Colon (tissue), 2 donors: ENCODE data around the gene CCL14.
"Not testable (repeated sequence)": the region's sequence is repeated elsewhere in the genome, so short reads cannot be mapped to it uniquely, and the experiment has no call there.

Source experiments
- FAIRE-seq: peaks from 2 replicates; lab custom pipeline; 2012; peaks lifted over from hg19 to GRCh38; lab: Jason Lieb, UNC
- donor health status: control.
- donor health status: control.

Gene CCL14

DNA sequence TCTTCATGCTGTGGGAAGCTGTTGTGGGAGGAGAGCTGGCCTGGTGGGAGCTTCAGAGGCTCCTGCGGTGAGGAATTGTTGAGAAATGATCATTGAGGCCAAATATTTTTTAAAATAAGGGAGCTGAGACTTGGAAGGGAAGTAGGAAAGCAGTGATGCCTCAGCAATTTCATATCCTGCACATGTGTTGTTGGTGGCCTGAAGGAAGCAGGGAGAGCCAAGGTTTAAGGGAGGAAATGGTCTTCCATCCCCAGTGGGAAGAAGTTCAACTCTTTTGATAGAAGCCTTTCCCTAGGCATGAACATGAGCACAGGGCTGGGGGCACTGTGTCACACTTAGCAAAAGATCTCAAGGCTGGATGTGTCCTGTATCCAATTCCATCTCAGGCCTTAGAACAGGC is at the start of gene CCL14:
Gene CCL14, minus strand, starts transcription at position 87 of the 400 bp plus-strand sequence. Its CDS starts 80 bp downstream, at position 7.
- no peak for FAIRE-seq

DNA sequence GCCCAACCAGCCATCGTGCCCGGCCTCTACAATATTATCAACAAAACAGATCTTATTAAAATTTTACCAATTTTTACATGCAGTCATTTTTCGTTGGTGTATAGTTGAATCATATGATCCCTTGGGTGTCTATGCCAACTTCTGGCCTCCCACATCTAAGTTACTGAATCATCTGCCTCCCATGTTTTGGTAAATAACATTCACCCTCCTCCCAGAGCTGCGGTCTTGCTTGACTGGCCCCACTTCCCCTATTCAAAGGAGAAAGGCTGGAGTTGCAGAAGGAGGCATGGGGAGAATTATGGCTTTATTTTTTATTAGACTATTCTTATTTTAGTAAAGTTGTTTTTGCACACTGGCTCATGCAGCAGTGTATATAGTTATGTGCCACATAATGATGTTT is 49.7 kb upstream of the CCL14 start:
- no peak for FAIRE-seq

DNA sequence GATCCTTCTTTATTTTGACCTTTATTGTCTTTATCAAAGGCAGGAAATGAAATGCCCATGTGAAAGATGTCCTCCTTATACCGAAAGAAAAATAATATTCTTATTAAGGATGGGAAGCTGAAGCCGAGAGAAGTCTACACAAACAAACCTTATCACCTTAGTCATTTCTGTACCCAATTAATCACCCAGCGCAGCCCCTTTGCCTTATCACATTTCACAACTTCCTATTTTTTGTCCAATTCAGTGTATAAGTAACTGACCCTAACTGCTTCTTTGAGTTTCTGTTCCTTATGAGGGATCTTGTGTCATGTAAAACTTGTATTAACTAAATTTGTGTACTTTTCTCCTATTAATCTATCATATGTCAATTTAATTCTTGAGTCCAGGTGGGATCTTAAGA is 47.6 kb upstream of the CCL14 start:
- FAIRE-seq = no peak

DNA sequence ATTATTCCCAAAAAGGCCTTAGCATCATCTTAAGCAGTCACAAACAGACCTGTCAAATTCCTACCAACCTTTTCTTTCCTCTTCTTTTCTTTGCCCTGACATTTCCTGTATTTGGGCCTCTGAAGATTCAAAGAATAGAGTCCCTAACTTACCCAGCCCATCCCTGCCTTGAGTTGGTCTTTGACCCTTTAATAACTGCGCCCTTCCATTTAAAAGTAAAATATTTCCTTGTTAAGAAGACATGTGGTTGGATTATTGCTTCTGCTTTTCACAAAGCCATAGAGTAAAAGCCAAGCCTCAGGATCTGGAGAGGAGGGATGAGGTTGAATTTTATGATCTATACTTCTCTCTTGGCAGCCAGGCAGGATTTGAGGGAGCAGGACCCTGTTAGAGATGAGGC is 44.4 kb upstream of the CCL14 start:
- no peak for FAIRE-seq

DNA sequence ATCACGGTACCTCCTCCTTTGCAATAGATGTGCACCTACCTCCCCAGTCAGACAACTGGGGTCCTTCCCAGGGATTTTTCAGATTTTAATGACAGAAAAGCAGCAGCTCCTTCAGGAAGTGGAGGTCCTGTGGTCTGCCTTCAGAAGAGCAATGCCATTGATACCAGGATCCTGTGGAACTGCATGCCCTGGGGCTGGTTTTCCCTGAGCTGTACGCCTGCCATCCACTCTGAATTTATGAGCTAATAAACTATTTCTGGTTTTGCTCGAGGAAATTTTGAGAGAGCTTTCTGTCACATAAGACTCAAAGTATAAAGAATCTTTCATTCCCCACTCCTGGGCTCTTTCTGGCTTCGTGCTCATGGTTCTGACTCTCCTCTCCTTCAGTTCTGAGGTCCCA is 41.2 kb upstream of the CCL14 start:
- FAIRE-seq = no peak

DNA sequence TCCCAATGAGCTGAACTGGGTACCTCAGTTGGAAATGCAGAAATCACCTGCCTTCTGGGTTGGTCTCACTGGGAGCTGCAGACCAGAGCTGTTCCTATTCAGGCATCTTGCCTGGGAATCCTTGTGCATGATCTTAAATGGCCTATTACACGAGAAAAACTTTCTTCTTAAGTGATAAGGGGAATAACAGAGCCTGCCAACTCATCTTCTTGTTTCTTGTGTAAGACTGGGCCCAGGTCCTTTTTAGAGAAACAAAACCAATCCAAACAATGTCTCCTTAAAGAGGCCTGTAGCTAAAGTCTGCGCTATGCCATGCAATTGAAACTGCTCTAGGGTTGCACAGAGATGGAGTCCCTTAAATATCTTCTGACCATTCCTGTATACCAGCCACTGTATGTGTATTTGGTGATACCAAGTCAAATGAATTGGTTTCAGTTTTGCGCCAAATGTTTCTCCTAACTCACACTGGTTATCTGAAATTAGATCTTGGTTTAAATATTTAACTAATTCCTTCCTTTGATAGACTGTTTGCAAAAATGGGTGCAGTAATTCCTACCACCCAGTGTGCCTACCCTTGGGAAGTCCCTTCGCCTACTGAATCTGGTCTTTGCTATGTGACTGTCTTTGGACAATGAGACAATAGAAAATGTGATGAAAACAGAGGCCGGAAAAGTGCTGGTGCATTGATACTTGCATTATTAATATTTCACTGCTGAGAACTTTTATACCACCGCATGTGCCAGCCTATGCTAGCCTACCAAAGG is 37.8 kb upstream of the CCL14 start:
- no peak for FAIRE-seq

DNA sequence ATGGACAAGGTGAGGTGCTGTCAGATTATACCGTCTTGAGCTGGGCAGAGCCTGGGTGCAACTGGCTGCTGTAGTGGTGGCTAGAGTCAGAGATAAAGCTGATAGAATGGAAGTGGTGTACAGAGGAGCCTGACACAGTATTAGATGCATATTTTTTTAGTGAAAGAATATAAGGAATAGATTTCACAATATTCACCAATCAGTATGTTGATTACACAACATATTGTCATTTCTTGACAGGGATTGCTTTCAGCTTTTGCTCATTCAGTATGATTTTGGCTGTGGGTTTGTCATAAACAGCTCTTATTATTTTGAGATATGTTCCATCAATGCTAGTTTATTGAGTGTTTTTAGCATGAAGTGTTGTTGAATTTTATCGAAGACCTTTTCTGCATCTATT is 32.9 kb upstream of the CCL14 start:
- FAIRE-seq = no peak

DNA sequence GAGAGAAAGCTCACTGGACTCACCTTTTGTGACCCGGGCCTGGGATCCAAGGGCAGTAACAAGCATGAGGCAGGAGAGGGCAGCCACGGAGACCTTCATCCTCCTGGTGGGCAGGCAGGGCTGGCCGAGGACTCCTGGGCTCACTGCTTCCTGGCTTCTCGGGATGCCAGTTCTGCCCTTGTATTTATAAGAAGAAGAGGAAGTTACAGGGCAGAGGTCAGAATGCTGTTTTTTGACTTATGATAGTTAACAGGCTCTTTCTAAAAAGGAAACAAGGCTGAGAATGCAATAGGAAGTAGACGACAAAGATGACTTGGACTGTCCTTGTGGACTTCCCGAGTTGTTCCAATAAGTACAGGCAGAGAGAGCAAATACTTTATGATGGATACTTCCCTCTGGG is 31.3 kb upstream of the CCL14 start, which contains the start of gene CCL23:
Gene CCL23, minus strand, starts transcription at position 174 of the 400 bp plus-strand sequence. Its CDS starts 75 bp downstream, at position 99.
- no peak for FAIRE-seq

DNA sequence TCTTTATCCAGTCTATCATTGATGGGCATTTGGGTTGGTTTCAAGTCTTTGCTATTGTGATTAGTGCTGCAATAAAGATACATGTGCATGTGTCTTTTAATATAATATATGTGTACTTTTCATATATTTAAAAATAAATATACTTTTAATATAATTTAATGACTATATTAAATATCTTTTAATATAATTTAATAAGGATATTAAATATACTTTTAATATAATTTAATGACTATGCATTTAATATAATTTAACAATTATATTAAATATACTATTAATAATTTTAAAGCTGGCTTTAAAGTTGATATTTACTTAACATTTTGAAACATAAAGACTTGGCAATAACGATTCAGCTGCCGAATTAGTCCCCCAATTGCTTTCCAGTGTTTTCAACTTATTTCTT is 30.0 kb upstream of the CCL14 start:
- FAIRE-seq = no peak

DNA sequence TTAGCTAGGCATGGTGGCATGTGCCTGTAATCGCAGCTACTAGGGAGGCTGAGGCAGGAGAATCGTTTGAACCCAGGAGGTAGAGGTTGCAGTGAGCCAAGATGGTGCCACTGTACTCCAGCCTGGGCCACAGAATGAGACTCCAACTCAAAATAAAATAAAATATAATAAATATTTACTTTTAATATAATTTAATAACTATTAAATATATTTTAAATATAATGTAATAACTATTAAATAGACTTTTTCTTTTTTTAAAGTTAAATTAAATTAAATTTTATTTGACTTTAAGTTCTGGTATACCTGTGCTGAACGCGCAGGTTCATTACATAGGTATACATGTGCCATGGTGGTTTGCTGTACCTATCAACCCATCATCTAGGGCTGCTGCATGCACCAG is 29.4 kb upstream of the CCL14 start:
- not testable (repeated sequence) for FAIRE-seq

DNA sequence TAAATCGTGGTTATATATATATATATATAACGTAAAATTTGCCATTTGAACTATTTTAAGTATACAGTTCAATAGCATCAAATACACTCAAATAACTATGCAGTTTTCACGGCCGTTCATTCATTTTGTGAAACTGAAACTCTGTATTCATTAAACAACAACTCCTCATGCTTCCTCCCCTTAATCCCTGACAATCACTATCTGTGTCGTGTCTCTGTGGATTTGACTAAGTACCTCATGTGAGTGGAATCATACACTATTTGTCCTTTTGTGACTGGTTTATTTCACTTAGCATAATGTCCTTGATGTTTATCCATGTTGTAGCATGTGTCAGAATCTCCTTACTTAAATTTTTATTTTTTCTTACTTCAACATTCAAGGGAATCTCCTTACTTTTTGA is 28.4 kb upstream of the CCL14 start:
- FAIRE-seq = no peak

DNA sequence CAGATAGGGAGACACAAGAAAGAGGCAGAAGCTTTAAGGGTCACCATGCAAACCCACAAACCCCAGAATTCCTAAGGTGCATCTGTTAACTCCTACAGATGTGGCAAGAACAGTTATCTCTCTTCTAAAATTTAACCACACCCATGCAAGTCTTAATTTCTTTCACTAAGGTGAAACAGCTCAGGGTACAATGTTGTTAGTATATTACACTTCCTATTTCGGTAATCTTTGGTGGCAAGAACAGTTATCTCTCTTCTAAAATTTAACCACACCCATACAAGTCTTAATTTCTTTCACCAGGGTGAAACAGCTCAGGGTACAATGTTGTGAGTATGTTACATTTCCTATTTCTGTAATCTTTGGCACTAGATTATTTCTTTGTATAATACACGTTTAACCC is 24.7 kb upstream of the CCL14 start:
- no peak for FAIRE-seq

DNA sequence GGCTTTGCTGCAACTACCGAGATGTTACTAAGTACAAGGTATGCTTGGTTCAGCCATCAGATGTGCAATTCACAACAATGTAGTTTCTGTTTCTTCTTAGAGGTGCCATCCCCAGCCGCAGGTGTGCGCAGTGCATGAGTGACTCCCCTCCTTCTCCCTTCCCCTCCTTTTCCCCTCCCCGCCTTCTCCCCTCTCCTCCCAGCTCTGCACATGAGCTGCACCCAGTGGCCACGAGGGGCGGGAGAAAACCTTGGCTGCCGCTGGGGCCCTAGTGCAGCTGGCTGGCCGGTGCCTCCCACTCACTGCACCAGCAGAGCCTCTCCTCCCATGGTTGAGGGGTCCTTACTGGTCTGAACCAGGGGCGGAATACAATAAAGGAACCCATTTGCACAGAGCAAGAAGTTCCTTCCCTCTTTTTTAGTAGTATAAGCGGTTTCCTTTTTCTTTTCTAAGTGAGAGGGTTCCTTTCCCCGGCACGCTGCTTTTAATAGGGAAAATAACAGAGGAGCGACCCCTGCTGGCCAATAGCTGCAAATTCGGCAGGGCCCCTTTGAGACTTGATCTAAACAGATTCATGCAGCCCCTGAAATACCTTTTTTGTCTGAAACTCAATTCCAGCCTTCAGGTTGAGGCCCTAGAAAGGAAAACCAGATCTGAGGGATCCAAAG is 22.6 kb upstream of the CCL14 start:
- FAIRE-seq = no peak

DNA sequence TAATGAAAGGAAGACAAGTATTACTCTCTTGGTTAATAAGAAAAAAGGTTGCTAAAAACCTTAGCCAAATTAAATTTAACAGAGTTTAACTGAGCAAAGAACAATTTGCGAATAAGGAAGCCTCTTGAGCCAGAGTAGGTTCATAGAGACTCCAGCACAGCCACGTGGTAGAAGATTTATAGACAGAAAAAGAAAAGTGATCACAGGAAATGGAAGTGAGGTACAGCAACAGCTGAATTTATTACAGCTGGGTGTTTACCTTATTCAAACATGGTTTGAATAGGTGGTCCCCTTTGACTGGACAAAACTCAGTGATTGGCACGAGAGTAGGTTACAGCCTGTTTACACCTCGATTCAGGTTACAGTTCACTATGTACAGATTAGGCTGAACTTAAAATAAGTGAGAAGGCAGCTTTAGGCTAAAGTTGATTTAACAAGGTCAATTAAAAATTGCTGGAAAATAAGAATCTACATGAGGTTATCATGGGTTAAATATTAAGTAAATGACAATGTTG is 18.1 kb upstream of the CCL14 start:
- FAIRE-seq = no peak

DNA sequence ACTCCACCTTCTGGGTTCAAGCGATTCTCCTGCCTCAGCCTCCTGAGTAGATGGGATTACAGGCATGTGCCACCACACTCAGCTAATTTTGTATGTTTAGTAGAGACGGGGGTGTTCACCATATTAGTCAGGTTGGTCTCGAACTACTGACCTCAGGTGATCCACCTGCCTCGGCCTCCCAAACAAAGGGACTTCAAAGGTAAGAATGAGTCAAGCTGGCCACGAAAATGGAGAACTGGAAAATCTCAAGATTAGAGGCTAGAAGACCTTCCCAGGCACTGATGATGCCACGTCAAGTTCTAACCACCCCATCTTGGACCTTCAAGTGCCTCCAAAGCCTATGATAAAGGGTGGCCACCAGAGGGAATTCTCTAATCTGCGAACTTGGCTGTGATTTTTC is 16.1 kb upstream of the CCL14 start:
- FAIRE-seq = no peak

DNA sequence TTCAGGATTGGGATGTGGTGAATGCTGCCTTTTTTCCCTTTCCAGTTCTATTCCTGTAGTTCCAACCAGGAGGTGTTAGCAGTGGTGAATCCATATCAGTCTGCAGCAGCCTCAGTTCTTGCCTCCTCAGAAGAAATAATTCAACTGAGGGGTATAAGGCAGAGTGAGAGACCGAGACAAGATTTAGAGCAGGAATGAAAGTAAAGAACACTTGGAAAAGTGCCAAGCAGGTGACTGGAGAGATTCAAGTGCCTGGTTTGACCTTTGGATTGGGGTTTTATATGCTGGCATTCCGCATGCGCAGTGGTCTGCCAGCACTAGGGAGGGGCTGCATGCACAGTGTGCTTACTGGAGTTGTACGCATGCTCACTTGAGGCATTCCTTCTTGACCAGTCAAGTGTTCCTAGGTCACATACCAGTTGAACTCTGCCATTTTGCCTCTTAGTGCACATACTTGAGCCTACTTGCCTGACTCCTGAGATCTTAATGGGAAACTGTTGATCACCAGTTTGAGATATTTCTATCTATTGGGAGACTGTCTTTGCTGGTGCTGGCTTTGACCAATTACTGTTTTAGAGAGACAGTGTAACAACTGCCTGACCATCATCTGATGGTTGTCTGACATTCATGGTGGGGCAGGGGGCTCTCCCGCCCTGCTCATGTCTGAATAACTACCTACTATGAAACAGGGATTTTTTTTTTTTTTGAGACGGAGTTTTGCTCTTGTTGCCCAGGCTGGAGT is 15.5 kb upstream of the CCL14 start:
- no peak for FAIRE-seq

DNA sequence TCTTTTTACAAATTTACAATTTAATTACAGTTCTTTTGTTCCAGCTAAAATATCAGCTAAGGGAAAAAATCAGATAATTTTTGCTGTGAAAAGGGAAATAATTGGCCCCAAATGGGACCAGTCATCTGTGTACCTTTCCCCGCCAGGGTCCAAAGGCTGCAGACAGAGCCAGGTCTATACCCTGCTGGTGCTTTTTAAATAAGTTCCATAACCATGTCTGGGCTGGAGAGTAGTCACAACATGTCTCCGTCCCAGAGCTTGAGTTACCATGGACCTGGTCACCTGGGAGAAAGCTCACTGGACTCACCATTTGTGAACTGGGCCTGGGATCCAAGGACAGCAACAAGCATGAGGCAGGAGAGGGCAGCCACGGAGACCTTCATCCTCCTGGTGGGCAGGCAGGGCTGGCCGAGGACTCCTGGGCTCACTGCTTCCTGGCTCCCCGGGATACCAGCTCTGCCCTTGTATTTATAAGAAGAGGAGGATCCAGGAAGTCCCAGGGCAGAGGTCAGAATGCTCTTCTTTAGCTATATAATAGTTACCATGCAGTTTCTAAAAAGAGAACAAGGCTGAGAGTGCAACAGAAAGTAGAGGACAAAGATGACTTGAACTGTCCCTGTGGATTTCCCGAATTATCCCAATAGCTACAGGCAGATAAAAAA is 14.7 kb upstream of the CCL14 start, which contains the start of gene CCL15:
Gene CCL15, minus strand, starts transcription at position 444 of the 662 bp plus-strand sequence. Its CDS starts 61 bp downstream, at position 383.
- no peak for FAIRE-seq

DNA sequence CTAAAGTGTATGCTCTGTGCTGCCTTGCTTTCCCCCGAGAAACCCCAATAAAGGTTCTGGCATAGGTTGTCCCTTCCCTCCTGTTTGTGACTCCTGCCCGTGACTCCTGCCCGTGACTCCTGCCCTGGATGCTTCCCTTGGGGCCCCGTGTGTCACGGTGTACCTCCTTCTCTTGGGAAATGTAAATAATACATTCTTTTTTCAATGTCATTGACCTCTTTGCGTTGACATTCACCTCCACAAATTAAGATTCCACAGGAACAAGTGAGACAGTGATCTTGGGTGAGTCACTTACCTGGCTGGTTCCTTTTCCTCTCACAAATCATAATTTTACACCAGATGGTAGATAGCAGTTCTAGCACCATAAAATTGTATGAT is 14.2 kb upstream of the CCL14 start:
- FAIRE-seq = no peak

DNA sequence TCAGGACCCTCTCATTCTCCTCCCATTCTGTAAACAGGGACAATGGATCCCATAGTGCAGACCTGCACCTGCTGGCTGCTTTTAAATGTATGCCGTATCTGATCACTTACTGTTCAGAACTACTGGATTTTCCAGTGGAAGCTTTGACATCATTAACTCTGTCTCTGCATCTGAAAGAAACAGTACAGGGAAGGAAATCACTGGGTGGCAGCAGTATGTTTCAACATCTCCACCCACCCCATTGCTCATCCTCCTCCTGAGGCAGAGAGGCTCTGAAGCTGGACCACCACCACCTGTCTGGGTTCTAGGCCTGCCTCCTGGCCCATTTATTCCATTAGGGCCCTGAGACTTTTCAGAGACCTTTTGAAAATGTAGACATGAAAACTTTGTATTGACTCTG is 12.2 kb upstream of the CCL14 start:
- no peak for FAIRE-seq

DNA sequence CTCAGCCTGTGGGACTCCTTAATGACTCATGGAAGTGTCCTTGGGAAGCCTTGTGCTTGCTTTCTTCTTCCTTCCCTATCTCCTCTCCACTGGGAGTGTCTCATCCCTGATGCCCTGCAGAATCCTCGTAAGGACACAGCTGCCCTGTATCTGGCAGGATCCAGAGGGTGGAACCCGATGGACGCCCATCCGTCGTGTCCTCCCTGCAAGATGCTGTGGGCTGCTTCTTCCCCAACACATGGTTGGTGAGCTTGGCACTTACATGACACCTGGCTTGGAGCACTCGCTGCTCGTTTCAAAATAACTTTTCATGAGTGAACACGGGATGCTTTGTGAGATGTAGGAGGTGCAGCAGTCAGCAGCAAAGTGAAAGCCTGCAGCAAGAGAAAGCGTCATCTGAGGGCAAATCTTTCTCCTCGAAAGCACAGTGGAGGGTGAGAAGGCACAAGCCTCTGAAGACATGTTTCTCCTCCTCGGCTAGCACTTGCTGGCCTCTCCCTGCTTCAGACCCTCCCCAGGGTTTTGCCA is 11.6 kb upstream of the CCL14 start:
- no peak for FAIRE-seq

DNA sequence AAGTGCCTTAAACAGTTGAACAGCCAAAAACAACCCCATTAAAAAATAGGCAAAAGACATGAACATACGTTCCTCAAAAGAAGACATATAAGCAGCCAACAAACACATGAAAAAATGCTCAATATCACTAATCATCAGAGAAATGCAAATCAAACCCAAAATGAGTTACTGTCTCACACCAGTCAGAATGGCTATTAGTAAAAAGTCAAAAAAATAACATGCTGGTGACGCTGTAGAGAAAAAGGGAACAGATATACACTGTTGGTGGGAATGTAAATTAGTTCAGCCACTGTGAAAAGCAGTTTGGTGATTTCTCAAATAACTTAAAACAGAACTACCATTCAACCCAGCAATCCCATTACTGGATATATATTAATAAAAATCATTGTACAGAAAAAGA is 8.8 kb upstream of the CCL14 start:
- FAIRE-seq = not testable (repeated sequence)

DNA sequence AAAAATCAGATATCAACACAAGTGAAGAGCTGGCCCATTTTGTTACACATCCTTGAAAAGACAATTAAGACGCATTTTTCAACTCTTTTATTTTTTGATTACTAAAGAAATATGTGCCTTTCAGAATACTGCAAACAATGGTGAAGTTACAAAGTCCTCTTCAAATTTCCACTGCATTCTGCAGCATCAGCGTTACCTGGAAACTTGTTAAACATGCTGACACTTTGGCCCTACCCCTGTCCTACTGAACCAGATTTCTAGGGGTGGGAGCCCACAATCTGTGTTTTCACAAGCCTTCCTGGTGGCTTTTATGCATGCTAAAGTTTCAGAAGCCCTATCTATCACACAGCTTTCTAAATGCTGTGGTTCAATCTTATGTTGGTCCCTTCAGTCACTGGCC is 4.5 kb upstream of the CCL14 start:
- FAIRE-seq = no peak
